UCSD-AML1 (cell line): ENCODE results near the gene CLNK.
"Not testable (repeated sequence)": the region's sequence is repeated elsewhere in the genome, so short reads cannot be mapped to it uniquely, and the experiment has no call there.

Source experiments
- DNase-seq: peaks from one replicate; lab custom pipeline; 2025; ENCODE audit not compliant: unreplicated experiment; lab: John Stamatoyannopoulos, UW

Gene CLNK

GRCh38 chr4:10579648-10580047, 104.9 kb downstream of the CLNK start:
- no peak for DNase-seq

GRCh38 chr4:10577508-10578426, 106.8 kb downstream of the CLNK start:
- no peak for DNase-seq

- no peak for DNase-seq
Observed at GRCh38 chr4:10577018-10577417, 107.5 kb downstream of the CLNK start.

- DNase-seq, result no peak
Observed at GRCh38 chr4:10576236-10576635, 108.3 kb downstream of the CLNK start.

GRCh38 chr4:10575414-10575813, 109.2 kb downstream of the CLNK start:
- no peak for DNase-seq

- DNase-seq, result not testable (repeated sequence)
Observed at GRCh38 chr4:10574553-10574952, 110.0 kb downstream of the CLNK start.

DNA sequence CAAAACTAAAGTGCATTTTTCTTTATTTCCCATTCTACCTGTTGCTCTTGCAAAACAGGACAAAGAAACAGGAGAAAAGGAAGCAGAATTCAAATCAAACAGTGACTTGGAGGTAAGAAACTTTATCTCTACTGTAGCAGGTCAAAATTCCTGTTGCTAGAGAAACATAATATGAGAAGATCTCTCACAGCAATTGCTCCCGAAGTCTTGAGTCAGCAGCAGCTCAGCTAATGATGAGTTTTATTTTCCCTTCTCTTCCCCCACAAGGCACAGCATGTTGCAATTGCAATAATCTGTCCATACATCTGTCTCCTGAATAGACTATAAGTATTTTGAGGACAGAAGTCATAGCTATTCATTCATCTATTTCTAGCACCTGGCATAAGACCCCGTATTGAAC, 112.7 kb downstream of the CLNK start:
- DNase-seq, result no peak

GRCh38 chr4:10569491-10569890, 115.1 kb downstream of the CLNK start:
- no peak for DNase-seq

- DNase-seq, result no peak
Observed at GRCh38 chr4:10567766-10568165, 116.8 kb downstream of the CLNK start.

GRCh38 chr4:10565166-10565780, 119.3 kb downstream of the CLNK start:
- DNase-seq, result no peak

DNA sequence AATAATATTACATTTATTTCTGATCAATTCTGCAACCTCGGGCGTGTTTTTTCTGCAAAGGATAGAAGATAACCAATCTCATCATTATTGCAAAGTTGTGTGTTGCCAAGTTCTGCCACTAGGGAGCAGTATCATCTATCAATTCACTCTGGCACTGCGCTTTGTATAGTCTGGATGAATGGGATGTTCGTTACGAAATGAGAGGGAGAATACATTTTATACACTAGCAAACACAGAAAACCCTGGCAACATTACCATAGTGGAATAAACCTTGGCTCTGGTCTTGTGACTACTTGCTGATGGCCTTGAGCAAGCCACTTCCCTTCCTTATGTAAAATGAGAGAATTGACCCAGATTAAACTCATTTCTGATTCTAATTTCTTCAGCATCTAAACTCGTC, 129.9 kb downstream of the CLNK start:
- DNase-seq, result no peak

DNA sequence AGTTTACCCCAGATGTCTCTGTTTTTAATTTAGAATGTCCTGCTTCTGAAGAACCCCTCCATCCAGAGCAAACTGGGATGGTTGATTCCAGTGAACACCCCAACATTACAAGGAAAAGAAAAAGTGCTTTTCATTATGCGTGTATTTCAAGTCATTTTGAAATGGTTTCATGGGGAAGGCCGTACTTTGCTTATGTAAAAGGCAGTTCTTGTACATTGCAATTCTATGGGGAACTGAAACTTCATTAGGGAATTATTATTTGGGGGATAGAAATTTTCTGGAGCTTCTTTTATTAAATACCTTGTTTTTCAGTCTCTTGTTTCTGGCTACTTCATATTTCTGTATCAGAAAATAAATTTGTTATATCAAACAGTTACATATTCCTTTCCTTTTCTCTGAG, 130.4 kb downstream of the CLNK start:
- no peak for DNase-seq

DNA sequence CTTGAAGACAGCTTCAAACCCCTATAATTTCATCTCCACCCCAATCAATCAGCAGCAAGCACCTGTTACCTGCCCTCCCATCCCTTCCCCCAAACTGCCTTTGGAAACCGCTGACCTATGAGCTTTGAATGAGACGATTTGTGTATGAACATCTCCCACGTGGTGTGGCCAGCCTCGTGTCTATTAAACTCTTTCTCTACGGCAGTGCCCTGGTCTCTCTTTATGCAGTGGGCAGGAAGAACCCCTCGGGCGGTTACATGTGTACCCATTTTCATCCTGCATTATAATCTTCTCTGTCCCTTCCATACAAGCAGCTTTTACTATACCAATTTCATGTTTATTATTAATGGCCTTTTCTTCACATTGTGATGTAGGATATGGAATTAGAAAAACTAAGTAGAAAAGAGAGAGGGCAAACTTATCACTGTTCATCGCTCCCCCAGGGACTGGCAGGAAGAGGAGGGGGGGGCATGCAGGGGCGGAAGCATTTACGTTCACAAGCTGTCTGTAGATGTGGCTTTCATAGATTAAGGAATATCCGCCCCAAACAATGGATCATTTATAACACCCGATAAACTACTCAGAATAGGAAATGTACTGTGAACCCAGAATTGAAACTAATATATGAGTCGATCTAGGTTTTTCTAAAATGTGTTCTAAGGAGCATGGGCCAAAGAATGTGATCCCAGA, 131.8 kb downstream of the CLNK start:
- DNase-seq, result peak; percentile 25

GRCh38 chr4:10535912-10536311, 148.7 kb downstream of the CLNK start:
- DNase-seq, result no peak

DNA sequence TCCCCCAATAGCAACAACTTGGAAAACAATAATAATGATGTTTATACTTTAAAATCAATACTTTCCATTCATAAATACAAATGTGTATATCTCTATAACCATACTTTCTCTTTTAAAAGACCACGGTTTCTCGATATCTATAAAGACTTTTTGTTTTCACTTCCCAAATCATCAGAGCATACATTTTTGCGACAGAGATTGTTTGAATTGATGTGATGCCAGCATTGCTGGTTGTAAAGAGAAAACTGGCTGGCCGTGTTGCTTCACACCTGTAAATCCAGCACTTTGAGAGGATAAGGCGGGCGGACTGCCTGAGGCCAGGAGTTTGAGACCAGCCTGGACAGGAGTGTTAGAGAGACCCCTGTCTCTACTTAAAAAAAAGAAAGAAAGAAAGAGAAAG, 149.7 kb downstream of the CLNK start:
- no peak for DNase-seq

- DNase-seq, result no peak
Observed at GRCh38 chr4:10532155-10532554, 152.4 kb downstream of the CLNK start.

DNA sequence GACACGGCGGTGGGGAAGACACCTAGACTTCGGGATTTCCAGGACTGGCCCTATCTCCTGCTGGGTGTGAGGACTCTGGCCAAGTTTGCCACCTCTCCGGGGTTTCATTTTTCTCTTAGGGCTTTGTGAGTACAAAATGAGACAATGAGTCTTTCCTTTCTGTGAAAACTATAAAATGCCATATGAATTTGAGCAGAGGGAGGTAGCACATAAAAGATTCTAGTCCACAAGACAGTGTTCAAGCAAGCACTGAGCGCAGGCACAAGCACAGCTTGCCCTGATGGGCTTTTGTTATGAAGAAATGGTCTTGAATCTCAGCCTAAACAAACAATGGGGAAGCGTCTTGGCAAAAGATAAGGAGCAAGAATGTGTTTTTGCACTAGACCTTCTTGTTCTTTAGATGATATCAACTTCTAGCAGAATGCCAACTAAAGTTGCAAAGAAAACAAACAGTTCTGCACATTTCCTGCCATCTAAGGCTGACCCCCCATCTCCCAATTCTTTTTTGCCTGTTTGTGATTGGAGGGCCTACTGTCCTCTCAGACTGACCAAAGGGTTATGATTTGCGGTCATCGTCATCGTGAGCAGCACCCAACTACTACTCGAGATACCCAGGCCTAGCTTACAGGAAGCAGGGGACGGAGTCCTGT, 154.3 kb downstream of the CLNK start:
- no peak for DNase-seq

GRCh38 chr4:10529291-10530136, 155.1 kb downstream of the CLNK start:
- no peak for DNase-seq

DNA sequence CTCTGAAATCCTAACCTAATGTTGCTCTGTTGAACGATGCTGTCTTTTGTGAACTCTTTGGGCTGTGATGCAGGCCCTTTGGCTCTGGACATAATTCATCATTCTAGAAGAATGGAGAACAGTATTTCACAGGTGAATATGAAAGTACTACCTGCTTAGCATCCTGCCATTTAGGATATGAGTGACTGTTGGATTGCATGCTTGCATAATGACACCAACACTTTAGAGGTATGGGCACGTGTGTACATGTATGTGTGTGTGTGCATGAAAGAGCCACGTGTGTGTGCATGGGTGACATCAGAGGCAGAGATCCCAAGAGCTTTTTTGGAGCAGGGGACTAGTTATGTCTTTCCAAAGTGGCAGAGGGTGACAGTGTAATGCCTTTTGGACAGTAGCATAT, 157.1 kb downstream of the CLNK start:
- DNase-seq, result no peak

GRCh38 chr4:10526429-10527222, 157.9 kb downstream of the CLNK start:
- no peak for DNase-seq
